Adipocyte (in vitro differentiated cells): Measurements from ENCODE around the gene LRP1-AS.

Experiments used
- DNase-seq: peaks from one replicate; pipeline ENCODE4 v3.0.0-alpha.2; 2015; ENCODE audit warnings: low read depth
- H3K27me3 ChIP-seq: replicated peaks from 2 replicates; pipeline ENCODE4 v1.7.0; 2013; ENCODE audit warnings: mild to moderate bottlenecking, low read length, moderate library complexity; ENCODE audit not compliant: control insufficient read depth, insufficient read depth
- H3K36me3 ChIP-seq: 2 replicates; pipeline ENCODE4 v1.7.0; 2013; ENCODE audit warnings: low read length, mild to moderate bottlenecking, moderate library complexity; ENCODE audit not compliant: control insufficient read depth, insufficient read depth, severe bottlenecking
- H3K4me1 ChIP-seq: 2 replicates; pipeline ENCODE4 v1.7.0; 2013; ENCODE audit warnings: mild to moderate bottlenecking, low read length, moderate library complexity; ENCODE audit not compliant: control insufficient read depth, insufficient read depth
- H3K4me3 ChIP-seq: 2 replicates; pipeline ENCODE4 v1.7.0; 2013; ENCODE audit warnings: mild to moderate bottlenecking, low read length, moderate library complexity
- H3K9ac ChIP-seq: 2 replicates; pipeline ENCODE4 v1.7.0; 2013; ENCODE audit warnings: mild to moderate bottlenecking, low read length, moderate library complexity
- H3K9me3 ChIP-seq: 2 replicates; pipeline ENCODE4 v1.7.0; 2013; ENCODE audit warnings: mild to moderate bottlenecking, low read length, moderate library complexity; ENCODE audit not compliant: control insufficient read depth

Gene LRP1-AS

DNA sequence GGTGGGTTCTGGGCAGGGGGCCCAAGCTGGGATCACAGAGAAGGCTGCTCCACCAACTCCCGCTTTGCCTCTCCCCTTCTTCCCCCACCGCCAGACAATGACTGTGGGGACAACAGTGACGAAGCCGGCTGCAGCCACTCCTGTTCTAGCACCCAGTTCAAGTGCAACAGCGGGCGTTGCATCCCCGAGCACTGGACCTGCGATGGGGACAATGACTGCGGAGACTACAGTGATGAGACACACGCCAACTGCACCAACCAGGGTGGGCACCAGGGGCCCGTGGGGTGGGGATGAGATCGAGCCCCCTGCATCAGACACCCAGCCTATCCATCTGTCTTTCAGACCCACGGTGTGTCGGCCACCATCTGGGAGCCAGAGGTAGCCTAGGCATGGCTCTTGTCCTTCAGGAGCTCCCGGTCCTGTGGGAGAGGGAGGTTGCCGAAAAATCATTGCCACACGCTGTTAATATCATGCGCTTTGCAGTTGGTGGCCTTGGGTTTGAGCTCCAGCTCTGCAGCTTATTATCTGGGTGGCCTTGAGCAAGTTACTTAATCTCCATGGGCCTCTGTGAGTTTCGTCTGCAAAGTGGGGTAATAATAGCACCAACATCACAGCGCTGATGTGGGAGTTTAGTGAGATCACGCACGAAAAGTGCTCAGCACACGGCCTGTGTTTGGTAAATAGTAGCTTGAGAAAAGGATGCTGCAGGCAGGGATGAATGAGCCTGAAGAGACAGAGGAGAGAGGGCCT lies 21.8 kb upstream of the LRP1-AS start:
- Histone ChIP-seq H3K4me1 (peaks cover 51% of the 10 kb centered on the region), H3K4me3 (no peak overlapping the region), H3K9ac (peak overlapping the region; percentile 60), H3K36me3 (peaks cover 93% of the 10 kb centered on the region), H3K9me3 (no peaks in the 10 kb centered on the region), H3K27me3 (no peaks in the 10 kb centered on the region)
- no peak for DNase-seq

DNA sequence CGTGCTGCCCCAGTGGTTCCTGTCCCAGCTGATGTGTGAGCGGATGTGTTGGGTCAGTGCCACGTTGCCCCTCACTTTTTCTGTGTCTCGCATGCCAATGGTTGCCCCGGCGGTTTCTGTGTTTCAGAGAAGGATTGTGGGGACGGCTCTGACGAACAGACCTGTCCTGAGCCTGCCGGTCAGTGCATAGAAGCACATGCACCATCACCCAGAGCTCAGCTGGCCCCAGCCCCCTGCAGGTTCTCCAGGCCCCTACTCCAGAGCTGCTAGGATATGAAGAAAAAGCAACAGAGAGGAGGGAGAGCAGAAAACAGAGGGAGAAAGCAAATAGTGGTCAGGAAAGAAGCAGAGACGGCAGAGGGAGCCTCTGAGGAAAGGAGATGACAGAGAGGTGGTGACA lies 20.6 kb upstream of the LRP1-AS start:
- H3K4me1 ChIP-seq, result peaks cover 46% of the 10 kb centered on the region
- H3K9me3 ChIP-seq, result no peaks in the 10 kb centered on the region
- H3K36me3 ChIP-seq, result peaks cover 93% of the 10 kb centered on the region
- no peak overlapping the region for H3K4me3 ChIP-seq
- H3K9ac ChIP-seq, result peak overlapping the region; percentile 52
- H3K27me3 ChIP-seq, result no peaks in the 10 kb centered on the region
- no peak for DNase-seq

DNA sequence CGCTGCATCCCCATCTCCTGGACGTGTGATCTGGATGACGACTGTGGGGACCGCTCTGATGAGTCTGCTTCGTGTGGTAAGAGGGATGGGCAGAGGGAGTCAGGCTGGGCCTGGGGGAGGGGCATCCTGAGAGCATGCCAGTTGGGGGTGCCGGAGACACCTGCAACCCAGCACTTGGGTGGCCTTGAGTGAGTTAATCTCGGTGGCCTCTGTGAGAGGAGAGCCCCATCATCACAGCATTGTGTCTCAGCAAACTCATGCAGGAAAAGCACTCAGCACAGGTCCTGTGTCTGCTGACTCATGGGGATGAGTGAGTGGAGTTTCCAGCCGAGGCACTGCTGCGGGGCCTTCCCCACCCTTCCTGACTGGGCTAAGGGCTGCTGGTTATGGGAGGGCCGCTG lies 19.6 kb upstream of the LRP1-AS start:
- DNase-seq, result peak; percentile 42
- H3K9me3 ChIP-seq, result no peaks in the 10 kb centered on the region
- H3K4me3 ChIP-seq, result no peak overlapping the region
- H3K27me3 ChIP-seq, result no peaks in the 10 kb centered on the region
- H3K9ac ChIP-seq, result peak overlapping the region; percentile 44
- H3K36me3 ChIP-seq, result peaks cover 94% of the 10 kb centered on the region
- peaks cover 40% of the 10 kb centered on the region for H3K4me1 ChIP-seq

DNA sequence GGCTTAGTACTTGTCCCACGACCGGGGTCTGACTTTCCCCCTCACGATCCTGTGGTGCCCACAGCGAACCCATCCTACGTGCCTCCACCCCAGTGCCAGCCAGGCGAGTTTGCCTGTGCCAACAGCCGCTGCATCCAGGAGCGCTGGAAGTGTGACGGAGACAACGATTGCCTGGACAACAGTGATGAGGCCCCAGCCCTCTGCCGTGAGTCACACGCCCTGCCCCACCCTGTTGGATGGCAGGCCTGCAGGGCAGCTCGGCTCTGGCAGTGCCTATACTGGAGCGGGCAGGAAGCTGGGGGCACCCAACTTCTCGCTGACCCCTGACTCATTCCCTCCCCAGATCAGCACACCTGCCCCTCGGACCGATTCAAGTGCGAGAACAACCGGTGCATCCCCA lies 18.3 kb upstream of the LRP1-AS start:
- no peaks in the 10 kb centered on the region for H3K9me3 ChIP-seq
- no peak for DNase-seq
- peak overlapping the region; percentile 53 for H3K9ac ChIP-seq
- peaks cover 100% of the 10 kb centered on the region for H3K36me3 ChIP-seq
- H3K4me1 ChIP-seq, result peaks cover 34% of the 10 kb centered on the region
- no peaks in the 10 kb centered on the region for H3K27me3 ChIP-seq
- no peak overlapping the region for H3K4me3 ChIP-seq

DNA sequence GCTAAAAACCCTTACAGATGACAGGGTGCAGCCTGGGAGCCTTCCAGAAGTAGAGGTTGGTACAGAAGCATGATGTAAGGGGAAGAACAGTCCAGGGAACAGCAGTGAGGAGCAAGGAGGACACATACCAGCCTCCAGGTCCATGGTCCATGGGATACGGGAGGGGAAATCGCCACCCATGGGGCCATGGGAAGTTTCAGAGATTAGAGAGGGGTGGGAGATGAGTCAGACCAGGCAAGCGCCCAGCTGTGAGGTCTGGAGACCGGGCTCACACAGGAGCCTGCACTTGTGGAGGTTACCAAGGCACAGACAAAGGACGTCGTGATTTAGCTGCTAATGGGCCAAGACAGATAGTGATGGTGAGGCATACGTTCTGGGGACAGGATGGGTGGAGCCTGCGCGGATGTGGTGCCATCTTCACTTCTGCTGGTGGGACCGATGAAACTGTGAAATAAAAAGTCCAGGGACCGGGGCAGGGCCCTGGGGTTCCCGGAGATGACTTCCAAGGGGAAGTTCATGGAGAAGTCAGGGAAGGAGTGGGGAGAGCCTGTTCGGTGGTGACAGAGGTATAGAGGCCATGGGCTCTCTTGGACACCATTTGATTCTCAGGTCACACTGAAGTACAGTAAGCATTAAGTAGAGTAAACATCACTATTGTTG lies 17.7 kb upstream of the LRP1-AS start:
- Histone ChIP-seq H3K4me1 (peaks cover 28% of the 10 kb centered on the region), H3K9ac (peak overlapping the region; percentile 53), H3K4me3 (no peak overlapping the region), H3K36me3 (peaks cover 100% of the 10 kb centered on the region), H3K27me3 (no peaks in the 10 kb centered on the region), H3K9me3 (no peaks in the 10 kb centered on the region)
- DNase-seq, result no peak

DNA sequence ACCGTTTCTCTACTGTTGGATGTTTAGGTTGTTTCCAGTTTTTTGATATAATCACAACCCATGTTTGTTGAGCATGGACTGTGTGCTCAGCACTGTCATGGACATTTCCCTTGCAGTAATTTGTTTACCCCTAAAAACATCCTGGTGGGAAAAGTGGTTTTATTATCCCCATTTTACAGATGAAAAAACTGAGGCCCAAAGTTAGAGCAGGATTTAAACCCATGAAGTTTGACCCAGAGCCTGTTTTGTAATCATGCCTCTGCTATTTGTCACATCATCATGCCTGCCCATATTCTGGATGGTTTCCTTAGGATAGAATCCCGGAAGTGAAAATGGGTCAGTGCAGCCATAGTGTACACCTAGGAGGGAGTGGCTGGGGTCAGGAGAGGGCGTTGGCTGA lies 17.0 kb upstream of the LRP1-AS start:
- Histone ChIP-seq H3K27me3 (no peaks in the 10 kb centered on the region), H3K9ac (peak overlapping the region; percentile 53), H3K4me3 (no peak overlapping the region), H3K36me3 (peaks cover 100% of the 10 kb centered on the region), H3K4me1 (peaks cover 26% of the 10 kb centered on the region), H3K9me3 (no peaks in the 10 kb centered on the region)
- DNase-seq, result no peak

DNA sequence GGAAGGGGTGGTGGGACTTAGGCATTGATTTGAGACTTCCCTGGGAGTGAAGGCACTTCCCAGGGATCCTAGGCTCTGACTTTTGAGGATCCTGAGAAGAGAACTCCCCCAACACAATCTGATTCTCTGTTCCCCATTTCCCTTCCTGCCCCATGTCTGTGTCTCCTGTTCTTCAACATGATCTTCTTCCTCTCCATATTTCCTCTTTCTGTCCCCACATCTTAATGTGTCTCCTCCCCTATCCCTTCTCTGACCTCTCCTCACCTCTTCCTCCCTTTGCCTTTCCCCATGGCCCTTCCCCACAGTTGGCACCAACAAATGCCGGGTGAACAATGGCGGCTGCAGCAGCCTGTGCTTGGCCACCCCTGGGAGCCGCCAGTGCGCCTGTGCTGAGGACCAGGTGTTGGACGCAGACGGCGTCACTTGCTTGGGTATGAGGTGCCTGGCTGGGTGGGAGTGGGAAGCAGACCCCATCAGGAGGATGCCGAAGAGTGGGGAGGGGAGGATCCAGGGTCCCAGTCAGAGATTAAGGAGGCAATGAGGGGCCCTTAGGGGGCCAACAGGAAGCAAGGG lies 15.2 kb upstream of the LRP1-AS start:
- Histone ChIP-seq H3K36me3 (peaks cover 100% of the 10 kb centered on the region), H3K9me3 (no peaks in the 10 kb centered on the region), H3K9ac (peak overlapping the region; percentile 26), H3K4me3 (no peak overlapping the region), H3K27me3 (no peaks in the 10 kb centered on the region), H3K4me1 (peaks cover 40% of the 10 kb centered on the region)
- DNase-seq, result no peak

DNA sequence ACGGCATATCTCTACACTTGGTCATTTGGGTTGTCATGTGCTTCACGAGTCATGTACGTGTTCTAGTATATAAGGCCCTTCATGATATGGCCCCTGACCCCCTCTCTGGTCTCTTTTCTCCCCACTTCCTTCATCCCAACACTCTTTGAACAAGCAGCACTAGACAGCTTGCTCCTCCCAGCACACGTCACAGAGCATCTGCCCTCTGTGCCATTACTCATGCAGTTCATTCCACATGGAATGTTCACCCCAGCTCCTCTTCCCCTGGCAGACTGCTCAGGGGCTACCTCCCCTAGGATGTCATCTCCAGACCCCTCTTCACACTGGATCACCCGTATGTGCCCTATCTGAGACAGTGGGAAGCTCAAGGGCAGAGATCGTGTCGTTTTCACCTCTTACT lies 14.1 kb upstream of the LRP1-AS start:
- DNase-seq, result no peak
- Histone ChIP-seq H3K36me3 (peaks cover 100% of the 10 kb centered on the region), H3K9ac (peak overlapping the region; percentile 10), H3K27me3 (no peaks in the 10 kb centered on the region), H3K4me1 (peaks cover 44% of the 10 kb centered on the region), H3K4me3 (no peak overlapping the region), H3K9me3 (no peaks in the 10 kb centered on the region)

DNA sequence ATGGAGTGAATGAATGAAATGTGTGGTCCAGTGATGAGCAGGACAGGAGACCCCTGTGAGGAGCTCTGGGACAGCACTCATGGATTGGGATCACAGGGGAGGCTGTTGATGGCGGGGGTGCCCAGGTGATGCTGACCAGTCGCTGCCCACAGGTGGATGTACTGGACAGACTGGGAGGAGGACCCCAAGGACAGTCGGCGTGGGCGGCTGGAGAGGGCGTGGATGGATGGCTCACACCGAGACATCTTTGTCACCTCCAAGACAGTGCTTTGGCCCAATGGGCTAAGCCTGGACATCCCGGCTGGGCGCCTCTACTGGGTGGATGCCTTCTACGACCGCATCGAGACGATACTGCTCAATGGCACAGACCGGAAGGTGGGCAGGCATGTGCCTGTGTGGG lies 13.3 kb upstream of the LRP1-AS start:
- Histone ChIP-seq H3K4me1 (peaks cover 49% of the 10 kb centered on the region), H3K27me3 (no peaks in the 10 kb centered on the region), H3K36me3 (peaks cover 100% of the 10 kb centered on the region), H3K9ac (peak overlapping the region; percentile 10), H3K4me3 (no peak overlapping the region), H3K9me3 (no peaks in the 10 kb centered on the region)
- no peak for DNase-seq

DNA sequence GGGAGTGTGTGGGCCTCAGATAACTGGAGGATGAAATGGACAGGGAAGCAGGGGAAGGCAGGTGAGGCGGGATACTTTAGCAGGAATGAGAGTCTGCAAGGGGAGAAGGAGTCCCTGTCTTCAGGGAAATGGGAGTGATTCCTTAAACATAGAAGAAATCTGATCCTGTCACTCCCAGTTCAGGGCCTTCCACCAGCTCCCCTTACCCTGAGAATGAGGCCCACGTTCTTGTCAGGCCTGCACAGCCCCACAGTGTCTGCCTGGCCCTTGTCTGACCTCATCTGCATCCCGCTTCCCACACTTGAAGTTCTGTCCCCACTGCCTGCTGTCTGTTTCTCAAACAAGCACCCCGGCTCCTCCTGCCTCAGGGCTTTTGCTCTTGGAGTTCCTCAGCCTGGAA lies 12.6 kb upstream of the LRP1-AS start:
- Histone ChIP-seq H3K36me3 (peaks cover 100% of the 10 kb centered on the region), H3K9ac (peak overlapping the region; percentile 91), H3K4me3 (no peak overlapping the region), H3K4me1 (peaks cover 54% of the 10 kb centered on the region), H3K27me3 (no peaks in the 10 kb centered on the region), H3K9me3 (no peaks in the 10 kb centered on the region)
- DNase-seq, result no peak

DNA sequence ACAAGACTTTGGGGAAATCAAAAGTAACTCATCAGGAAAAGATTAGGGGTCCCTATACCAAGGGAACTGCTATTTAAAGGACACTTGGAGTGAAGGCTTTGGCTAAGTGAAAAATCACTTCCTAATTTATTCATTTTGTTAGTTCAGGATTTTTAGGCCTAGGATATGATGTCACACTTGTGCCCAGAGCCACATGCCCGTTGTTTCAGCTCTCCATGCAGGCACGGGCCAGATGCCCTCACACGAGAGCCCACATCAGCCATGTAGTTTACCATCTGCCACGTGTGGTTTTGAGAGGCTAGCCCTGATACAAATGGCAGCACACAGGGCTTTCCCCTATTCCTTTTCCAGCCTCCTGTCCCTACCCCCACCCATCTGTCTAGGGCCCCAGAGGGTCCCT lies 11.9 kb upstream of the LRP1-AS start:
- H3K9ac ChIP-seq, result peak overlapping the region; percentile 91
- no peaks in the 10 kb centered on the region for H3K27me3 ChIP-seq
- H3K4me1 ChIP-seq, result peaks cover 56% of the 10 kb centered on the region
- no peaks in the 10 kb centered on the region for H3K9me3 ChIP-seq
- DNase-seq, result no peak
- H3K4me3 ChIP-seq, result no peak overlapping the region
- H3K36me3 ChIP-seq, result peaks cover 100% of the 10 kb centered on the region
